Bronchus fibroblast of lung (primary cell): ENCODE measurements around the gene DENND4B. TPM values are rescaled to one million over a fixed set of nuclear protein-coding genes. Genes with fewer than 3 reads are reported as not detected.

Source experiments
- total RNA-seq: library from RNA; depleted of rRNA; stranded (reverse); fragments of >200 nt; gene quantifications from 2 replicates; pipeline ENCODE4 v1.2.3, GENCODE V29; 2015

The DENND4B gene, protein sequence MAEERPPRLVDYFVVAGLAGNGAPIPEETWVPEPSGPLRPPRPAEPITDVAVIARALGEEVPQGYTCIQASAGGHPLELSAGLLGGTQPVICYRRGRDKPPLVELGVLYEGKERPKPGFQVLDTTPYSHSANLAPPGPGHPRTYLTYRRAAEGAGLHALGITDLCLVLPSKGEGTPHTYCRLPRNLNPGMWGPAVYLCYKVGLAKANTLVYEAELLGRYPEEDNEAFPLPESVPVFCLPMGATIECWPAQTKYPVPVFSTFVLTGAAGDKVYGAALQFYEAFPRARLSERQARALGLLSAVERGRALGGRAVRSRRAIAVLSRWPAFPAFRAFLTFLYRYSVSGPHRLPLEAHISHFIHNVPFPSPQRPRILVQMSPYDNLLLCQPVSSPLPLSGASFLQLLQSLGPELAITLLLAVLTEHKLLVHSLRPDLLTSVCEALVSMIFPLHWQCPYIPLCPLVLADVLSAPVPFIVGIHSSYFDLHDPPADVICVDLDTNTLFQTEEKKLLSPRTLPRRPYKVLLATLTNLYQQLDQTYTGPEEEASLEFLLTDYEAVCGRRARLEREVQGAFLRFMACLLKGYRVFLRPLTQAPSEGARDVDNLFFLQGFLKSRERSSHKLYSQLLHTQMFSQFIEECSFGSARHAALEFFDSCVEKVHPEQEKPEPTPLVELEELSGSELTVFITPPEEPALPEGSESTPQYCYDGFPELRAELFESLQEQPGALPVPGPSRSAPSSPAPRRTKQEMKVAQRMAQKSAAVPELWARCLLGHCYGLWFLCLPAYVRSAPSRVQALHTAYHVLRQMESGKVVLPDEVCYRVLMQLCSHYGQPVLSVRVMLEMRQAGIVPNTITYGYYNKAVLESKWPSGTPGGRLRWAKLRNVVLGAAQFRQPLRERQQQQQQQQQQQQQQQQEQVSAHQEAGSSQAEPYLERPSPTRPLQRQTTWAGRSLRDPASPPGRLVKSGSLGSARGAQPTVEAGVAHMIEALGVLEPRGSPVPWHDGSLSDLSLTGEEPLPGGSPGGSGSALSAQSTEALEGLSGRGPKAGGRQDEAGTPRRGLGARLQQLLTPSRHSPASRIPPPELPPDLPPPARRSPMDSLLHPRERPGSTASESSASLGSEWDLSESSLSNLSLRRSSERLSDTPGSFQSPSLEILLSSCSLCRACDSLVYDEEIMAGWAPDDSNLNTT (N-terminal part only)
- total RNA-seq: 14.3 and 18.6 TPM in 2 replicates

DNA sequence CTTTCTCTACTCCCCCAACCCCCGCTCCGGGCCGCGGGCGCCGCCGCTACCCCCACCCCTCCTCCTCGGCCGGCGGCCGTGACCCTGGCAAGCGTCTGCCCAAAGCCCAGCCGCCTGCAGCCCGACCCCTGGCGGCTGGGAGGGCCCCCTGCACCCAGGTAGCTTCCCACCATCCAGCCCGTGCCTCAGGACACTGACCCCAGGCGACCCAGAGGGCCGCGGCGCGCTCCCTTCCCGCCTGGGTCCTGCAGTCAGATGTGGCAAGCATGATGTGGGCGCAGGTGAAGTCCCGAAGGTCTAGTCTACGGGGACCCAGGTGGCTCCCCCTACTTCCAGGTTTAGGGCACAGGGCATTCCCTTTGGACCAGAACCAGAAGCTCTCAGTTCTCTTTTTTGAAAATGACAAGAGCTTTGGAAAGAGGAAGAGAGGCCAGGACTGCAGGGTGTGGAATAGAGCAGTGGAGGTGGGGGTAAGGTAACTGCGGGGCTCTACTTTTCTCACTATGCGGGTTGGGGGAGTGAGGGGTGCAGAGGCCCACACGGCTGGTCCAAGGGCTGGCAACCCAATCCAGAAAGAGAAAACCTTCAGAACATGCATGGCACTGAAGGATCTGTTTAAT is at the start of gene DENND4B:
TSS of gene DENND4B (minus strand) at position 97 of the 620 bp plus-strand sequence. CDS start 2,344 bp downstream, outside the sequence.

DNA sequence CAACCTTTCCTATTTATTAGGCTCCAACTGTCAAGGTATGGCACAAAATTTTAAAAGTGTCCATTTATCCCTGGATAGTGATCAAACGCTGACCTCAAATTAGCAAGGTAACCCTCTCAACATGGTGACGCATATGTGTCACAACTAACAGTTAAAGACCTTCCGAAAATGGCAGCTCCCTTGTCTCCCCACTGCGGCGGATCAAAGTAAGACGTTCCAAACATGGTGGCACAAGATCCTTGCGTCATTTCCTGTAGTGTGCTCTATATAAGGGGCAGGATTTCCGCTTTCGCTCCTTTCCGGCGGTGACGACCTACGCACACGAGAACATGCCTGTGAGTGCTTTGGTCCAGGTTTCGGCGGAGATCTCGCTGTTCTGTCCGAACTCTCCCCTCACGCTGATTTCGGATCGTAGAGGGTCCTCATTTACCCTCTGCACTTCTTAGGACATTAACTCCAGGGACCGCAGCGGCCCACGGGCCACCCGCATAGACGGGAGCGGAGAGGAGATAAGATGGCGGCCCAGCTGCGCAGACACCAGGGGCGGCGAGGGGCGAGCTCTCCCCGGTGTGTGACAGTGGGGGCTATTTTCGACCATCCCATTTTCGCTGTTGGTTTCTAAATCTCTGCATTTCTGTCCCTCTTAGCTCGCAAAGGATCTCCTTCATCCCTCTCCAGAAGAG is 44.1 kb upstream of the DENND4B start, which contains the start of gene RPS27:
TSS of gene RPS27 (plus strand) at position 295 of the 683 bp plus-strand sequence. CDS start at position 330, 35 bp downstream.

DNA sequence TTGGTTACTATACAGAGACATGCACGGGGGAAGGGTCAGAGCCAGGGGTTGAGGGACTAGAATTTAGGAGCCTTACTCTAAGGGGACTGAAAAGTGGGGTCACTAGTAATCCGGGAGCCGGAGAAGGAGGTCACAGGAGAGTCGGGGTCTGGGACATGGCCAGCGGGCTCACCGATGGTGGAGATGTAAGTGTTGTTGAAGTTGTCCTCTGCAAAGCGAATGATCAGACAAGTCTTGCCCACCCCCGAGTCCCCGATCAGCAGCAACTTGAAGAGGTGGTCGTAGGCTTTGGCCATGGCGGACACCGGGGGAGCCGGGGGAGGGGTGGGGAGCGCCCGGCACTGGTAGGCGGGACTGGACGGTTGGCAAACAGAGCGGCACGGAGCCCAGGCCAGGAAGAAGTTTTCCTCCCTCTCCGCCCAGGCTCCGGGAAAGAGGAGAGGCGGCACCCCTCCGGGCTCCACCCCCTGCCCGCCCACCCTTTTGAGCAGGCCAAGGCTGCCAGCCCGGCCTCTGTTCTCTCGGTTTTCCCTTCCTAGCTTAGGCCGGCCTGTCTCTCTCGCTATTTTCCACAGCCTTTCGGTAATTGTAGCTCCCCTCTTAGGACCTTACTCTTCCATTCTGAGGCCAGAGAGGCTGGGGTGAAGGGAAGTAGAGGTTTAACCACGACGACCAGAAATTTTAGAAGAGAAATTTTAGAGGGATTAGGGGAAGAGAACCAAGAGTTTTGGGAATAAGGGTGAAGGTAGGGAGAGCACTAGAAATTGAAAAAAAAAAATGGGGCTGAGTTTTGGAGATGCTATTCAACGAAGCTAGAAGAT is 39.6 kb upstream of the DENND4B start, which contains the start of gene RAB13:
TSS of gene RAB13 (minus strand) at position 399 of the 821 bp plus-strand sequence. CDS start at position 296, 103 bp downstream.

DNA sequence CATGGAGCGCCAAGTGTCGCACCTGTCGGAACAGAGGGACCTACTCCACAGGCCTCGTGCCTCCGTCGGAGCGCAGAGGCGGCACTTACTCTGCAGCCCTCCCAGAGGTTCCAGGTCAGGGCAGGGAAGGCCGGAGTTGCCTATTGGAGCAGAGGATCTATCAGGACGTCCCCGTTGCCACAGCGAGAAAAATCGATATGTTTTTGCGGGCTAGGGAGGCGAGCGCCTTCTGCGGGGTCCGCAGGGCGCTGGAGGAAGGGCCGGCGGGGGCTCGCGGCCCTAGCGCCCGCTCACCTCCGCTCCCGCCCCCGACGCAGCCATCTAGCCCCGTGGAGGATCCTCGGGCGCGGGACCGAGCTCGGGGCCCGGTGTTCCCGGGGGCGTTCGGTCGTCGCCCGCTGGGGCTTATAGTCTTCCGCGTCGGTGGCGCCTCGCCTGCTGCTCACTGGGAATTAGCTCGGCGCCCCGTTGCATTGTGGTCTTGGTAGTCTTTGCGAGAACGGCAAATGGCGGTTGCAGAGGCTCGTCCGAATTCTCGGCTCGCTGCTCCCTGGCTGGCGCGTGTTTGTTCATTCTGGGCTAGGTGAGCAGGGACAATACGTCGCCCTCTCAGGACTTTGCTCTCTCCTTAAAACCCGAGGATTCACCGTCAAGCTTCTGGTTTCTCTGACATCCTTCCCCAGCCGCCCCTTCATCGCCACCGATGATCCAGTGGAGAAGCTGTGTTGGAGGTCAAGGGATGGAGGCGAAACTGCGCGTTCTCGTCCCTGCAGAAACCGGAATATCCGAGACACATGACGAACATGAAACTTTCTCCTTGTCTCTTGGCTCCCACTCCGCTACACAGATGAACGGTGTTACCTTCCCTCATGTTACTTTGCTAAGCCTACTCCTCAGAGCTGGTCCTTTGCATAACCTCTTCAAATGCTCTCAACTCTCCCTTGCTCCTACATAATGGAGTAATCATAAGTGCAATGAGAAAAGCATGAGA is 31.0 kb upstream of the DENND4B start, which contains the start of gene JTB:
TSS of gene JTB (minus strand) at position 425 of the 991 bp plus-strand sequence. CDS start at position 3, 422 bp downstream.

DNA sequence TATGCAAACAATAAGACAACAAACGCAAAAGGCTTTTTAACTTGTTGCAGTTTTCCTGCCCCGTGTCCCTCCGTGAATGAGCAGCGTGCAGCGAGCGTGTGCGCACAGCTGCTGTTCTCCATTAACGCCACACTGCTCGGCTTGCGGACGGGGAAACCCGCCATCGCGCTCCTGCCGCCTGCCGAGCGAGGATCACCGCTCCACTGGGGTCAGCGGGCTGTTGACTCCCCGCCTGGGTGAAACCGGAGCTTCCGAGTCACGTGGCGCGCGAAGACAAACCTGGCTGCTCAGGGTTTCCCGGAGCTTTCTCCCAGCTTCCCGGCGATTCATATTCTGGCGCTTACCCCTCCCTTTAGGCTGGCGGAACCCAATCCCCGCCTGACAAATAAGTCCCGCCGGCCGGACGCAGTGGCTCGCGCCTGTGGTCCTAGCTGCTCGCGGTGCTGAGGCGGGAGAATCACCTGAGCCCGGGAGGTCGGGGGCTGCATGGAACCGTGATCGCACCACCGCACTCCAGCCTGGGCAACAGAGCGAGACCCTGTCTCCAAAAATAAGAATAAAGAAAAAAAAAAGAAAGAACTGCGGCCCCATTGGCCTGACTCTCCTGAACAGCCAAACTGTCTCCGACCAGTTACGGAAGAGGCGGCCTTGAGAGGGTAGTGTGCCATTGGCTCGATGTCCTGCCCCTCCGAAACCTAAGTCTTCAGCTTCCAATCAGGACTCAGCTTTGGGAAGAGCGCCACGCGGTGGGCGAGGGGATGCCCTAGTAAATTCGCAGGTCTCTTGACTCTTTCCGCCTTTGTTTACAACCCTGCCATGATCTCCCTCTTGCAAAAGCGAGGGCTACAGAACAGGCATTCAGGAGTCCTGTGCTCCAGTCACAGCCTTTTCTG is 20.8 kb upstream of the DENND4B start, which contains the start of gene CREB3L4:
TSS of gene CREB3L4 (plus strand) at position 796 of the 893 bp plus-strand sequence. CDS start 624 bp downstream, outside the sequence.

DNA sequence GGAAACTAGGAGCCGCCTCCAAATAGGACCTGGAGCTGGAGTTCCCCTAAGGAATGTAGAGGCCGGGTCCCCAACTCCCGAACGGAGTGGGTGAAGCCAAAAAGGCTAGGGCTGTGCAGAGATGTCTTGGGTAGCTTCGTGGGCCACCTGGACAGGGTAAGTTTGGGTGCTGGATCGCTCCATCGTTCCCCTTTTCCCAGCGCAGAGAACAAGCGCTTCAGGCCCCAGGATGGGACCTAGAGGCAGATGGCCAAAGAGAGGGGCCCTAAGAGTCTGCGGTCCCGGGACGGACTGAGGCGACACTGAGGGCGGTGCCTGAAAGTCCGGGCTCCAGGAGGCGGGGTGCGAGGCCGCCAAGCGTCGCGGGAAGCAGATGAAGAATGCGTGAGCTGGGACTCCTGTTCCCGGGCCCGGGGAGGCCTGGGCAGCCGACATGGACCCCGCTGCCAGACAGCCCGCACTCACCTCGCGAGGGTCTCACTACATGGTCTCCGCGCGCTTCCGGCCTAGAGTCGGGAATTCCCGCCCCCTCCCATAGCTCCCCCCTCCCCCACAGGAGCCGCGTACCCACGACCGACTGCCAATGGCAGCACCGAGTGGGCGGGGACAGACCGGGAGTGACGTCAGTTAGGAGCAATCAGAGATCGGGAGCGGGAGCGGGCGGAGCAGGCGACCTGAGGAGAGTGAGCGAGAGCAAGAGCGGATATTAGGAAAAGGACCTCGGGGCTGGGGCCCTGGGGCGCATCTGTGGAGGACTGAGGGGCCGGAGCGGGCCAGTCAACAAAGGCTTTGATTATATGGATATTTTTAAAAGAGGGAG is 16.7 kb upstream of the DENND4B start, which contains the start of gene SLC39A1:
TSS of gene SLC39A1 (minus strand) at position 508 of the 820 bp plus-strand sequence. CDS start 822 bp downstream, outside the sequence.

DNA sequence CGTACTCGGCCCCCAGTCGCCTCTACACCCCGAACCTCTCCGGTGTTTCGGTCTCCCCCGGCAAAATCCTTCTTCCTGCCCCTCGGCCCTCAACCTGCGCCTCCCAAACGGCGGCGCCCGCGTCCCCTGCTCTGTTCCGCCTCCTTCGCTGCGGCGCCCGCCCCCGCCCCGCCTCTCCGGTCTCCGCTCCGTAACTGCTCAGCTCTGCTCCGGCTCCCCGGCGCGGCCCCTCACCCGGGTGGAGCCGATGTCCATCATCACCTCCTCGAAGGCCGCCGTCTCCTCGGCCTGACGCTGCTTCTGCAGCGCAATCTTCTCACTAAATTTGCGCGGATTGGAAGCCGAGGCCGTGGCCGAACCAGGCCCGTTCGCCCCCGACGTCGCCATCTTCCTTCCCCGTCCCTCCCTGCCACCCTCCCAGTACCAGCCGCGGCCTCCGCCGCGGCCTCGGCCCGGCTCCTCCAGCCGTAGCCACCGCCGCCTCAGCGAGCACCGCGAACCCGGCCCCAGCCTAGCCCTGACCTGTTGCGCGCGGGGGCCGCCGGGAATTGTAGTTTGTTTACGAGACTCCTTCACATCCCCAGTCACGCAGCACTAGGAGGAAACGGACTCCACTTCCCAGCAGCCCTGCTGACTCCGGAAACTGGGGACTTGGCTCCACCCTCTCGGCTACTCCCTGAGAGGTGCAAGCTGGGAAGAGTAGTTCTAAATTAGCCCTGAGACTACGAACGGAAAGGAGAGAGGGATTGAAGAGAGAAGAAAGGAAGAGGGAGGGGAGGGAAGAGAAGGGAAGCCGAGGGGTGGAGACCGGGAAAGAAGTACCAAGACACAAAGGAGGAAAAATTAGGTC is 11.8 kb upstream of the DENND4B start, which contains the start of gene CRTC2:
TSS of gene CRTC2 (minus strand) at position 502 of the 850 bp plus-strand sequence. CDS start at position 387, 115 bp downstream.

DNA sequence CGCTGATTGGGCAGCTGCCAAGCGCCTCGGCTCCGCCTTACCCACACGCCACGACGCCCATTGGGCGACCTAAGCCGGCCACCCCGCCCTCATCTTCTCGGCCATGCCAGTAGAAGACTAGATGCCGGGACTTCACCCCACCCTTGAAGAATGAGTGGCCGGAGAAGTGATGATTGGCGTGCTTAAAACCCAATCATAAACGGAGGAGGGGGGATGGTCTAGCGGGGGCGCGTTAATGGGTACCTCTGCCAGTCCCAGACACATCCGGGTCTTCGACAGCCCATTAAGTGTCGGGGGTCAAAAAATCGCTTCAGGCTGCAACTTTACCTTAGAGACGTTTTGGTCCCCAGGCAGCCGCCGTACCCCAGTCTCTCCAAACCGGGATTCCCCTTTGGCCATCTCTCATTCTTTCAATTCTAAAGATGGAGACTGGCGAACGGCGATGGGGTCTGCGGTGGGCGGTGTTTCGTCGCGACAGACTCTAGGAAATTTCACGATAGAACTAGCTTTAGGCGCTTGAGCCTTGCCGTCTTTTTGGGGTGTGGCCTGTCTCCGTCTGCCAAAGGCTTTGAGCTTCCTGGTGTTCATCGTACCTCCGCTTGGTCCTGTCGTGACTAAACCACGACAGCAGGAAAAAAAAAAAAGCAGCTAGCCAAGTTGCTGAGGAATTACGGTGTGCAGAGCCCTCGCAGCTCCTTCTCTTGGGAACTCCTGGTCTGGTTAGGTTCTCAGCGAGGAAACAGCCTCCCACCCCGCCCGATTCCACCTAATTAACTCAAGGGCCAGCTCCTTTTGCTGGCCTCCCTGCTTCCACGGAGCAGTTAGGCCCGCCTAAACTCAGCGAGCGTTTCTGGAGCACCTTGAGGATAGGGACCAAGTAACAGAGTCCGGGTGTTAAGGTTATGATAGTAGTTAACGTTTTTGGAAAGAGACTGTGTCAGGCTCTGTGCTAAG is 23.3 kb downstream of the DENND4B start, which contains the start of gene GATAD2B:
TSS of gene GATAD2B (minus strand) at position 1 of the 954 bp plus-strand sequence. CDS start 94,625 bp downstream, outside the sequence.

Other genes with a start within 250 kb of the DENND4B start
- gene INTS3, start 218.7 kb downstream of the DENND4B start, total RNA-seq: 24.9 and 25.0 TPM in 2 replicates
- 6.2 and 10.1 TPM in 2 replicates for gene SLC27A3, start 171.3 kb downstream of the DENND4B start, total RNA-seq
- 2.4 and 2.7 TPM in 2 replicates for gene GATAD2B, start 23.7 kb downstream of the DENND4B start, total RNA-seq
- 10.9 and 11.0 TPM in 2 replicates for gene CRTC2, start 11.9 kb upstream of the DENND4B start, total RNA-seq
- gene SLC39A1, start 16.8 kb upstream of the DENND4B start, total RNA-seq: 112 and 118 TPM in 2 replicates
- 13.6 and 15.2 TPM in 2 replicates for gene CREB3L4, start 21.2 kb upstream of the DENND4B start, total RNA-seq
- gene JTB, start 31.0 kb upstream of the DENND4B start, total RNA-seq: 227 and 240 TPM in 2 replicates
- 44.3 and 53.0 TPM in 2 replicates for gene RAB13, start 39.6 kb upstream of the DENND4B start, total RNA-seq
- gene RPS27, start 44.0 kb upstream of the DENND4B start, total RNA-seq: 2,070 and 2,121 TPM in 2 replicates
- gene NUP210L, start 208.4 kb upstream of the DENND4B start, total RNA-seq: not detected in 2 replicates
- 370 and 476 TPM in 2 replicates for gene TPM3, start 245.4 kb upstream of the DENND4B start, total RNA-seq